Omental fat pad (tissue), 4 donors: ENCODE data around the gene DCUN1D3. TPM values are rescaled to one million over a fixed set of nuclear protein-coding genes. Genes with fewer than 3 reads are reported as not detected.

ENCODE experiments used
- ATAC-seq: fragments of 150-250 bp; one replicate; pipeline ENCODE4 v1.9.1; 2016; ENCODE audit warnings: mild to moderate bottlenecking, moderate library complexity; ENCODE audit not compliant: low FRiP score
- DNase-seq: peaks from one replicate; pipeline ENCODE4 v3.0.0-alpha.2; 2019; ENCODE audit warnings: low spot score
- total RNA-seq, 4 donors: library from RNA; depleted of rRNA; stranded (reverse); fragments of >200 nt; gene quantifications; one replicate each; pipeline ENCODE4 v1.1.0, GENCODE V29; 2016
- TF ChIP-seq, protein P1 (sequence below), 3 donors: fragments of 450-650 bp; IDR thresholded peaks; one replicate each; pipeline ENCODE4 v1.5.1; 2016 to 2017; ENCODE audit warnings: antibody characterized with exemption in 3 of 3, mild to moderate bottlenecking in 3 of 3, moderate library complexity in 2 of 3

Gene DCUN1D3
- total RNA-seq, 4 donors from 2014 or later = 37.4 to 103 (median 79.9) TPM

- ATAC-seq = no peak
- no peak for DNase-seq
- TF ChIP-seq, protein P1, sequence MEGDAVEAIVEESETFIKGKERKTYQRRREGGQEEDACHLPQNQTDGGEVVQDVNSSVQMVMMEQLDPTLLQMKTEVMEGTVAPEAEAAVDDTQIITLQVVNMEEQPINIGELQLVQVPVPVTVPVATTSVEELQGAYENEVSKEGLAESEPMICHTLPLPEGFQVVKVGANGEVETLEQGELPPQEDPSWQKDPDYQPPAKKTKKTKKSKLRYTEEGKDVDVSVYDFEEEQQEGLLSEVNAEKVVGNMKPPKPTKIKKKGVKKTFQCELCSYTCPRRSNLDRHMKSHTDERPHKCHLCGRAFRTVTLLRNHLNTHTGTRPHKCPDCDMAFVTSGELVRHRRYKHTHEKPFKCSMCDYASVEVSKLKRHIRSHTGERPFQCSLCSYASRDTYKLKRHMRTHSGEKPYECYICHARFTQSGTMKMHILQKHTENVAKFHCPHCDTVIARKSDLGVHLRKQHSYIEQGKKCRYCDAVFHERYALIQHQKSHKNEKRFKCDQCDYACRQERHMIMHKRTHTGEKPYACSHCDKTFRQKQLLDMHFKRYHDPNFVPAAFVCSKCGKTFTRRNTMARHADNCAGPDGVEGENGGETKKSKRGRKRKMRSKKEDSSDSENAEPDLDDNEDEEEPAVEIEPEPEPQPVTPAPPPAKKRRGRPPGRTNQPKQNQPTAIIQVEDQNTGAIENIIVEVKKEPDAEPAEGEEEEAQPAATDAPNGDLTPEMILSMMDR (IDR thresholded peaks at IDR 0.05) = no peak
These were observed 40.9 kb downstream of the DCUN1D3 start for GRCh38 chr16:20859229-20859628.

DNA sequence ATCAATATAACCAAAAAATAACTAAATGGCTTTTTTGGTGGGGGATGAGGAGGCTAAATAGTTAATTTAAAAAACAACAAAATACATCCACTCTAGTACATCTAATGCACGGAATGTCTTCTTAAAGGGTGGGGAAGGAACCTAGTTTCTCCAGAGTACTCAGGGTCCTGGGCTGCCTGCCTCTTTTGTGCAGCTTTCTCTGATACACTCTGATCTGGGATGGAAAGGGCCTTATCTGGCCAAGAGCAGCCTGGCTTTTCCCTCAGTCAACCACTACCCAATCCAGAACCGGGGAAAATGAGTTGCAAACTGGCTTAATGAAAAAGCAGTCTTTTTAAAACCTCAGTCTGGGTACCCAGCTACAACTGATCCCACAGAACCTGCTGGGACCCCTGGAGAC, 42.9 kb downstream of the DCUN1D3 start:
- ATAC-seq (no peak), DNase-seq (no peak)
- TF ChIP-seq, protein P1 (IDR thresholded peaks at IDR 0.05) = no peak

DNA sequence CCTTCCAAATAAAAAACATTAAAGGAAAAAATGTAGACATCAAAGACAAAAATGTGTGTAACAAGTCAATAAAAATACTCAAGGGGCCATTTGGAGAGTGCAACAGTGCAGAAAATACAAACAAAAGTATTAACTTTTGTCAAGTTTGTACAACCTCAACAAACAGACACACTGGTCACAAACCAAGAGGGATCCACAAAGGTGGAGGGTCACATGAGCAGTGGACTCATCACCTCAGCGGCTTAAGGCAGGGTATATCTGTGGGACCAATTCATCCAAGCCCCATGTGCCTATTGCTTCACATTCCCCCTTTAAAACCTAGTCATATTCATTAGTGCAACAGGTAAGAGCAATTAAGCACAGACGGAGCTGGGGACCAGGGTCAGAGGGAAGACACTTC, 45.2 kb downstream of the DCUN1D3 start:
- ATAC-seq = no peak
- TF ChIP-seq, protein P1 (IDR thresholded peaks at IDR 0.05) = no peak
- no peak for DNase-seq

- no peak for ATAC-seq
- DNase-seq = no peak
- TF ChIP-seq, protein P1 (IDR thresholded peaks at IDR 0.05) = no peak
These were observed 46.1 kb downstream of the DCUN1D3 start for GRCh38 chr16:20853981-20854620.

DNA sequence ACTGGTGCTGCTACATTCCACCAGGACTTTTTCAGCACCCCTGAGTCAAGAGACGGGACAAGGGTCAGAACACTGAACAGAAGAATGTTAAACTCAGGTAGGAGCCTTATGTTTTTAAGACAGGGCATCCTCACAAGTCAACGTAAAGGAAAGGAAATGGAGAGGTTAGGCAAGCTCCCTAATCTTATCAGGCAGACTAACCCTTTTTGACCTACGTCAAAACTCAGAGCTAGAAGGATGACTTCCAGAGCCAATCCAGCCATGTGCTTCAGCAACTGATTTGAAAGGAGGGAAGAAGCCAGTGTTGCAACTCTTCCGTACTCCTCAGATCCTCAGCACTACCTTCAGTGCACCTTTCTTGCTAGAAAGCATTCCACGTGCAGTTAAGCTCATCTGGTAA, 47.0 kb downstream of the DCUN1D3 start:
- TF ChIP-seq, protein P1 (IDR thresholded peaks at IDR 0.05) = no peak
- ATAC-seq = peak; percentile 29
- DNase-seq = no peak

DNA sequence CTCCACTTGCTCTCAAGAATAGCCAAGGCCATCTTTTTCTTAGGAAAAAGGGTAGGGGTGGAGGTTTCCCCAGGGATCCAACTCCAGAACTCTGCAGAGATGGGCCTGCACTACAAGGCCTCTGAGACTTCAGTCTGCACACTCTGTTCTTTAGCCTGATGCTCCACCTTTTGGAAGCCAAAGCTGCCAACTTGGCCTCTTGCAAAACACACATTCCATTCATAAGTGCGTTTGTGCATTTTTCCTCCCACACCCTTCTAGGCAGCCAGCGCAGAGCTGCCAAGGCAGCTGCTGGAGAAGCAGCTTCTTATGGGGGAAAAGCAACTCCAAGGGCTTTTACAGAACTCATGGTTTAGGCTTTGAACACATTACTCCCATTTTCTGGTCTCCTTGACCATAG, 48.6 kb downstream of the DCUN1D3 start:
- ATAC-seq (peak; percentile 80), DNase-seq (no peak)
- TF ChIP-seq, protein P1 (IDR thresholded peaks at IDR 0.05) = no peak

- ATAC-seq = no peak
- TF ChIP-seq, protein P1 (IDR thresholded peaks at IDR 0.05) = no peak
These were observed 49.2 kb downstream of the DCUN1D3 start for GRCh38 chr16:20850981-20851380.

More at GRCh38 chr16:20850981-20851380, 49.2 kb downstream of the DCUN1D3 start:
- DNase-seq = no peak
